GM19025 (cell line): ENCODE measurements around the gene SLCO3A1.

Source experiments
- ATAC-seq: cut with Tn5 transposase; IDR thresholded peaks from one replicate; pipeline ENCODE4 v1.9.1; 2021; ENCODE audit warnings: mild to moderate bottlenecking, low read depth, moderate library complexity; ENCODE audit not compliant: unreplicated experiment

Gene SLCO3A1

DNA sequence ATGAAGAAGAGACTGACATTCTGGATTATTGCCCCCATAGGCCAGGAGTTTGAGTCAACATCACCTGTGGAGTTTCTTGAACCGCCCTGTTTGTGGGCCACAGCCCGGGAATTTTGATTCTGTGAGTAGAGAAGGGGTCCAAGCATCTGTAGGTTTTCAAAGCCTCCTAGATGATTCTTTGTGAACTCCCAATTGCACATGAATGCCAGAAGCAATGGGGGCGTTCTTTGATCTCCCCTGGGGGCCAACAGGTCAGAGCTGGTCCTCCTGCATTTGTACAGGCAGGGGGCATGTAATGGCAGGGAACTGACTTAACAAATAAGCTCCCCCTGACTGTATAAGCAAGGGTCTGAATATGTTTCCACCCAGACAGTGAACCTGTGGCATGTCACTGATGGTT, 260.3 kb downstream of the SLCO3A1 start:
- no peak for ATAC-seq

DNA sequence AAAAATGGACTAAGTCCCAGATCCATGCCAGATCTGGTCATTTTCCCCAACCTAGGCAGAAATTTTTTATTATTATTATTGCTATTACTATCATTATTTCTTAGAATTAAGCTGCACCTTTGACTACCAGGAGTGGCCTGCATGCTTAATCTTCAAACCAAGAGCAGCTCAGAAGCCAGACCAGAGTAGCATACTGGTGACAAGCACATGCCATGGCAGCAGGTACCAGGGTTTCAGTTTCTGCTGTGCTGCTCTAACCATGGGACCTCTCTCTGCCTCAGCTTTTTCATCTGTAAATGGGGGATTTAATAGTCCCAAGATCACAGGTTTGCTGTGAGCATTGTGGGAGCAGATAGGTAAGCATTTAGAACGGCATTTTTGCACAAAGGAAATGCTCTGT, 262.3 kb downstream of the SLCO3A1 start:
- no peak for ATAC-seq

DNA sequence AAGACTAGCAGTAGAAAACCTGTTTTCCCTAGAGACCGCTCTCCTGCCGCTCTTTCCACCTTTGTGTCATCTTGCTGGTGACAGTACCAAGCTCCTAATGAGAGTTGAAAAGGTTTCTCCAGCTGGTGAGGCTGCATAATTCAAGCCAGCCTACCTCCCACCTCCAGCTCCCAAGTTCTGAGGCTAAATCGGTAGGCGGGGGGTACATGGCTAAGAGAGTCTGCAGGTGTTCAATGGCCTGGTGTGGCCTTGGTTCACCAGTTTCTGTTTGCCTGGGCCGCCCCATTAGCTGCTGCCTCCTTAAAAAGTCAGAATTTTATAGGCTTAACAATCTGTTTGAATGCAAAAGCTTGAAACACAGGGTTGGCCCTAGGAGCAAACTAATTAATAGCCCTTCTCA, 262.8 kb downstream of the SLCO3A1 start:
- no peak for ATAC-seq

DNA sequence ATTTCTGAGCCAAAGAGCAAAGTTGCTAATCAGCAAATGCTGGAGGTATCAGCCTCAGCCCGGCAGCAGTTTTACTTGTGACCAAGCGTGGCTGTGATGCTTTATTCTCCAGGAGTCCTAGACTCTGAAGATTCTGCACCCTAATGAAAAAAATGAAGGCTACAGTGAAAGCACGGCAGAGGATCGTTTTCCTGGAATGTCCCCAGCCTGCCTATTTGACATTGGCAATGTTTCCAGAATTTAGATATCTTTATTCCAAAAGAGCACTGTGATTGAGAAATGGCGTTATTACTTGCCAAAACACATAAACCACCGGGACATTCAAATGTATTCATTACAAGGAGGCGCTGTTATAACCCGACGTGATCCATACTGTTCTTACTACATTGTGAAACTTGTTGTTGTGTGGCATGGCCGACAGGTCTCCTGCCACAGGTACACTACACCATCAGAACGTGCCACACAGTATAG, 263.8 kb downstream of the SLCO3A1 start:
- no peak for ATAC-seq

DNA sequence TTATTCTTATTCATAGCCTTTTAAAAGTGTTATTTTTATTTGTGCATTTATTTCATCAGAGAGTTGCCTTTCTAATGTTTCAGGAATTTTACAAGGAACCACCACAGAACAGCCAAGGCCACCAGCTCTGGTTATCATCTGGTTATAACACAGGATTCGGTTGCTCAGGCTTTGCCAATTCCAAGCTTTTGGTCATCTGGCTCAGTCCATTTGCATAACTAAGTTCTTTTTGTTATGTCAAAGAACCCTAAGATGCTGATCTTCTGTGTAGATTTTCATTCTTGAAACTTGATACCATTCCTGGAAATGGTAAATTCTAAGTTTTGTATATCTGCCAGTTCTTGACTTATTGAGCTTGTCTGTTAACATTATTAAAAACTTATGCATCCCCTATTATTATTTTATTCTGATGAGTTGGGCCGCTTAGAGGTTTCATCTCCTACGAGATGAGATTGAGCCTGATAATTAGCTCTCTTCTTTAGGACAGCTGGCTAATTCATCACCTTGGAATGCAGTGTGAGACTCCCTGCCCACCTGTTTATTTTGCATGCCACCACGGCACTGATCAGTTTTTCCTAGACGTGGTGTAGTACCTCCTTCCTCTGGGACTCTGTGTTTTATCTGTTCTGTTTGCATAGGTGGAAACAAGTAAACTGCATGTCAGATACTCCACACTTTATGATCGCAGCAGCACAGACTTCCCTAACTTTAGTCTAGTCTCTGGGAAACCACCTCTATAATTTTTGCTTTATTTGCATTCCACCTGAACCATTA, 264.8 kb downstream of the SLCO3A1 start:
- no peak for ATAC-seq

DNA sequence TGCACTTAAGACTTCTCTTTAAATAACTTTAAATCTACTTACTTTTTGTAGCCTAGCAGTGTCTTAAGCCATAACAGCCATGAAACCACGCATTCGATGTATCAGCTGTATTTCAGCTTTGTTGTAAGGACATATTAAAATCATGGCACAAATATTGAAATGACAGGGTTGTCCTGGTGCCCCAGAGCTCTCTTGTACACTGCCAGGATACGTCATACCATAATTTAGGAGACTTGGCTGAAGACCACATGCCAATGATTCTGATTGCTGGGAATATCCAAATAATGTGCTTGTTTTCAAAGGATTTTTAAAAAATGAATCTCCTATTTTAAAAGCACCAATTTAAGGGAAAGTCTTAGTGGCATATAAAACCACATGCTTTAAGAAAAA, 265.4 kb downstream of the SLCO3A1 start:
- ATAC-seq = no peak

DNA sequence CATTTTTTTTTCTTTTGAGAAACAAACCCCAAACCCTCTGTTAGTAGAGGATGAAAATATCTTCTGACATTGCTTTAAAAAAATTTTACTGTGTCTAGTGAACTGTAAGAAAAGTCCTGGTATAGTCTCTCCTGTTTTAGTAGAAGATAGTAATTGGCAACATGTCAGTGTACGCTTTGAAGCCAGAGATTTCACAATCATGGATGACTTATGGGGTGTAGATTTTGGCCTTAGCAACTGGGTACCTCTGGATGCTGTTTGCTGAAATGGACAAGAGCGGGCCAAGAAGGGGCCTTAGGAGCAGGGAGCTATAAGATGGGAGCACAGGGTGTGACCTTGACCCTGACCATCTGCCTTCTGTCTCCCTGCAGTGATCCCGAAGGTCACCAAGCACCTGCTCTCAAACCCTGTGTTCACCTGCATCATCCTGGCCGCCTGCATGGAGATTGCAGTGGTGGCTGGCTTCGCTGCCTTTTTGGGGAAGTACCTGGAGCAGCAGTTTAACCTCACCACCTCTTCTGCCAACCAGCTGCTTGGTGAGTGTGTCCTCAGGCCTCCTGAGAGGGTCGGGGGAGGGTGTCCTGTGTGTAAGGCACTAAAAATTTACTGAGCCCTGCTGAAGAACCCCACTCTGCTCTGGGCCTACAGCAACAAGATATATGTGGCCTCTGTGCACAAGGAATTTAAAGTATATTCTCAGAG, 266.7 kb downstream of the SLCO3A1 start:
- ATAC-seq = no peak

DNA sequence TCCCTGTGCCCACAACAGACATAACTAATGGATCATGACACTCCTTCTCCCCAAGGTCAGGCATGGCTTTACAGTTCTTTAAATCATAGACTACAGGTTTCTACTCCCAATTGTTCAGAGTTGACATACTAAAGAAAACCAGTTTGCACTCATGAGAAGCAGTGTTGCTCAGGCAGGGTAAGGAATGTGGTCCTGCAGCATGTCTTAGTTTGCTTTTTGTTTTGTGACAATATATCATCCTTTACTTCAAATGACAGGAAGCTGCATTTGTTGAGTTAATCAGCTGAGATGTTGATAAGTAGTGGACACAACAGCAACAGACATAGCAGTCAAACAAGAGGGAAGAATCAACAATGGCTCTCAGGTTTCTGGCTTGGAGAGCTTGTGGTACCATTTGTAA, 267.5 kb downstream of the SLCO3A1 start:
- no peak for ATAC-seq

DNA sequence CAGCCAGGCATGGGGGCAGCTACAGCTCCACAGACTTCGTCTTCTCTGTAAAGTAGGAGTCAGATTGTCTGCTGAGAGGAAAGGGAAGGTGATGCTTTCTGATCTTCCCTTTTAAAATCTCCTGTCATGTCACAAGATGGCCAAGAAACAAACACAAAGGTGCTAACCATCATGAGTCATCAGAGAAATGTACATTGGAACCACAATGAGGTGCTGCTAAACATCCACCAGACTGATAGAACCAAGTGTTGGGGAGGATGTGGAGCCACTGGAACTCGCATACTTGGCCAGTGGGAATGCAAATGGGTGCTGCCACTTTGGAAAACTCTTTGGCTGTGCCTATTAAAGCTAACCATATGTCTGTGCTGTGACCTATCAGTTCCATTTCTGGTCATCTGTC, 268.8 kb downstream of the SLCO3A1 start:
- no peak for ATAC-seq

DNA sequence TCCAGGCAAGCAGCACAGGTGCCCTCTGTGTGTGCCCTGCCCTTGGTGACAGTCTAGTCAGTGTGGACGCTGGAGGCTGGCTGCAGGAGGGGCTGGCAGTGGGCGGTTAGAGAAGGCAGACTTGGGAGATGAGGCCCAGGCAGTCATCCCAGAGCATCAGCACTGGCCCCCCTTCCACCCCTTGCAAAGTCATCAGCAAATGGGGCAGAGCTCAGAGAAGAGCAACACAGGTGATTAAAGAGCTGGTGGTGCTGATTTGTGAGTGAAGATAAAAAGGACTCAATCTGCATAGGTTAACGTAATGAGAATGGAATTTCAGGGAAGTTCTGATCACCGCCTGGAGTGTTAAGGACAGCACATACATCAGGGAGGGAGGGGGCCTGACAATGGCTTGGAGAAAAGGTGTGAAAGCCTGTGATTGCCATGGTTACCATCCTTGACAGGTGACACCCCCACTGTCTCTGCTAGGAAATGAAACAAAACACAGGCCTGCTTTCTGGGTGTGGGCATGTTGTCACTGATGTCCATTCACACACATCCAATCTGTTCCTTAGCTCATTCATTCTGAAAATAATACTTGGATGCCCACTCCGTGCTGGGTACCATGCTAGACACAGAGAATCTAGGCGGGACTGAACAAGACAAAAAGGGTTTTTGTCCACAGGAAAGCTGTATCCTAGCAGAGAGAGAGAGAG, 270.6 kb downstream of the SLCO3A1 start:
- no peak for ATAC-seq

DNA sequence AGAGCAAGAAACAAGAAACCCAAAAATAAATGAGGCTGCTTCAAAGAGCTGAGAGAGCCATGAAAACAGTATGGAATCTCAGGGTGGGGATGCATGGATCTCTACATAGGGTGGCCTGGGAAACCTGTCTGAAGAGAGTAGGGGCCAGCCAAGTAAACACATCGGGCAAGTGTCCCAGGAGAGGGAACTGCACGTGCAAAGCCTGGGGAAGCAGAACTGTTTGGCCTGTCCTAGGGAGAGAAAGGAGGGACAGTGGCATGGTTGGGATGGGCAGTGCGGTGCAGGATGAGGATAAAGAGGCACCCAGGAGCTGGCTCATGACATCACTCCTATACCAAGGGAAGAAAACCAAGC, 271.1 kb downstream of the SLCO3A1 start:
- no peak for ATAC-seq

DNA sequence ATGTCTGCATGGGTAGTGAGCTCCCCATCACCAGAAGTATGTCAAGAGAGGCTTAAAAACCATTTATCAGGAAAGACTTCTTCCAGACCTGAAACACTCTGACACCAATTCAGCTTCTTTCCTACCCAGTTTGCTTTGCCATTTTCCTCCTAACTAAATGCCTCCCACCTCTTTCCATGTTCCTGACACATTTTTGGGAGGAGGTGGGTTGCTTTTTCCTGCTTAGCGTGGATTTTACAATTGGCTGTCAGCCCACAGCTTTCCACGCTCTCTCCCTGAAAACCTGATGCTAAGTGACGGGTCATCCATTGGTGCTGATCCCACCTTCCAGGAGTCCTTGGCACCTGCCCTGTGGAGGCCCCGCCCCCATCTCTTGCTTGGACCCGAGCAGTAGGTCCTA, 275.3 kb downstream of the SLCO3A1 start:
- no peak for ATAC-seq

DNA sequence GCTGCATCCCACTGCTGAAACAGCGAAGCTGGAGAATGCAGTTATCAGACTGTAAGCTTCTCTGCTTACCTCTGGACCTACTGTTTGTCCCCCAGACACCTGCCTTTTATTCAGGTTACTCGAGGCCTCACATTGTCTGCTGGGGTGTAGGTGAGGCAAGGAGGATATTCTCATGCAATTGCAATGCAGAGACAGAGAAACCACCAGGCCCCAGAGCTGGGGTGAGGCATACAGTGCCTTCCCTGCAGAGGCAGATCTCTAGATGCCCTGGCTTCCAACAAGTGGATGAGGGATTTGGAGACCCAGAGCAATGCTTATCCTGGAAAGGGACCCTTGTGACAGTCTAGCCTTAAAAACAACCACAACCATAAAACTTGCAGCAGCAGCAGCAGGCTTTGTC, 276.7 kb downstream of the SLCO3A1 start:
- no peak for ATAC-seq

DNA sequence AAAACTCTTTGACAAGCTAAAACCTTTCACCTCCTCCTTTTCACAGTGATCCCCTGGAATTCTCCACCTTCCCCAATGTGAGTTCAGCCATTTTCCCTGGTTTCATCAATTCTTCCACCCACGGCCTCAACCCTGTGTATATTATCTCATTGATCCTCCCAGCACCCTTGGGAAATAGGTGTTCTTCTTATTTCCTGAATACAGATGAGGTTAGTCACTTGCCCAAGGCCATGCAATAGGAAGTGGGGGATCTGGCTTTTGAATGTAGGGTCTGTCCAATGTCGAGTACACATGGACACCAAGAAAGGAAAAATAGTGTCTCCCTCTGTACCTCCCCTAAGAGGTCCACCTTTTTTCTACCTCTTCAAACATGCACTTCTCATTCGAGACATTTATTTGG, 277.4 kb downstream of the SLCO3A1 start:
- ATAC-seq = no peak

DNA sequence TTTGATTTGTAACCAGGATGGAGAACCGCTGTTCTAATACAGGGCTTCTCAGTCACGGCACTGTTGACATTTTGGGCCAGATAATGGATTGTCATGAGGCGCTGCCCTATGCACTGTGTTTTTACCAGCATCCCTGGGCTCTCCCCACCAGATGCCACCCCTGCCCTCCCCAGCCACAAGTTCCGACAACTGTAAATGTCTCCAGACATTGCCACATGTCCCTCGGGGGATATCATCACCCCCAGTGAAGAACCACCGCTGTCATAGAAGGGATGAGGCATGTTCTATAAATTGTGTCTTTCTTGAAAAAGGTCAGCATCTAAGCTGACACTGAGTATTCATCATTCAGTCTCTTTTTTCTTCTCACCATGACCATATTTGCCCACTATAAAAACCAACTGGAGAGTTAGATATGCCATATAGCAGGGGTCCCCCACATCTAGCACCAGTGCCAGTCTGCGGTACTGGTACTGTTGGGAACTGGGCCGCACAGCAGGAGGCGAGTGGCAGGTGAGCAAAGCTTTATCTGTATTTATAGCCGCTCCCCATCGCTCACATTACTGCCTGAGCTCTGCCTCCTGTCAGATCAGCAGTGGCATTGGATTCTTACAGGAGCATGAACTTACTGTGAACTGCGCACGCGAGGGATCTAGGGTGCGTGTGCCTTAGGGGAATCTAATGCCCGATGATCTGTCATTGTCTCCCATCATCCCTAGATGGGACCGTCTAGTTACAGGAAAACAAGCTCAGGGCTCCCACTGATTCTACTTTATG, 279.7 kb downstream of the SLCO3A1 start:
- no peak for ATAC-seq

DNA sequence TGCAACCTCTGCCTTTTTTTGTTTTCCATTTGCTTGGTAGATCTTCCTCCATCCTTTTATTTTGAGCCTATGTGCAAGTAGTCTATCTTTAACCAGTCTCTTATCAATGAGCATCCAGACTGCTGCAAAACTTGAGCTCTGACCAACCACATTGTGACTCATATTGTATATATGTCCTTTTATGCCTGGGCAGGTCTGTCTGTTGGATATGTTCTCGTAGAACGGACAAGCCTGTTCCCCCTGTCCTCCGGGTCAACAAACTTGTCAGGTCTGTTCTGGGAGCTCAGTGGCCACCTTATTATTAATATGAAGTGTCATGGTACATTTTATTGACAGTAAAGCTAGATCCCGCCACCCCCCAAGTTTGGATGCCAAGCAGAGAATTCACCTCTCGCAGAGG, 287.3 kb downstream of the SLCO3A1 start:
- ATAC-seq = no peak

DNA sequence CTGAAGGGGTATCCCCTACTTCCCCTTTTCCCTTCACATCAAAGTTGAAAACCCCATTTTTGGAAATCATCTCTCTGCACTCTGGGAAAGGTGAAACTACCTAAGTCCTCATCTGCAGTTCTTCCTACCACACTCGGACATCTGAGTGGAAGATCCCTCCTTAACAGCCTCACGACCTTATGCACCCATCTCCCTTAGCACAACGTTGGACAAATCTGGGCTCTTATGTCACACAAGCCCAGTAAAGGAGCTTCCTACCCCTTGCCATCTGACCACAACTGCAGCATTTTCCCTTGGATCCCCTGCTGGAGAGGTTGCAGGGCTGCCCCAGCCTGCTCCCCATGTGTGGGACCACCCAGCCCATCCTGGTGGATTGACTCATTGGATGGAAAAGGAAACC, 288.1 kb downstream of the SLCO3A1 start:
- no peak for ATAC-seq

DNA sequence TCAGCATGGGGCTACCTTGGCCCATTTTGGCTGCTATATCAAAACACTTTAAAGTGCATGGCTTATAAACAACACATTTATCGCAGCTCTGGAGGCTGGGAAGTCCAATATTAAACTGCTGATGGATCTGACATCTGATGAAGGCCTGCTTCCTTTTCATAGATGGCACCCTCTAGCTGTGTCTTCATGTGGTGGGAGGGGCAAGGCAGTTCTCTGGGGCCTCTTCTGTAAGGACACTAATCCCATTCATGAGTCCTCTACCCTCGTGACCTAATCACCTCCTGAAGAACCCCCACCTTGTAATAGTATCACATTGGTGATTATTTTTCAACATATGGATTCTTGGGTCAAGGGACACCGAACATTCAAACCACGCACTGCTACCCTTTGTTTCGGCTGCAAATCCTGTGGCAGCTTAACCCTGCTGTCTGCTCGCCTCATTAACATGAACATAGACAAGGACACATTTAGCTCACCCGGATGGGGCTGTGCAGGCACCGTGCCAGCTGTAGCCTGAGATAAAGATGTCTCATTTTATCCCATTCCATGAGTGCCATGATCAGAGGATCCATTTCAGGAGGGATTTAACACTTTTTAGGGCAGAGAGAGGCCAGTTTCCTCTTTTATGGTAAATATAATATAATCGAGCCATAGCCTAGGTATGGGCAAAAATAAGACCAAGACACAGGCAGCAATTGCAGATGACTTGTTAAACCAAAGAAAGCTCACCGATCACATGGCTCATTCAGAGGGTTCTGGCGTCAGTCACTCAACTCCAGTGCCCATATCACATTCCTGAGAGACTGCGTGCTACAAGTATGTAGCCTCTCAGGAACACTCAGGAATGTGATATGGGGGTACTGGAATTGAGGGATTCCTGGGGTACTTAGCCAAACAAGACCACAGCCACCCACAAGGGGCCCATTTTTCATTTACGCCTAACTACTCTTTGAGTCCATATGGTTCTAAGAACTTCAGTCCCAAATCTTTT, 289.0 kb downstream of the SLCO3A1 start:
- no peak for ATAC-seq

DNA sequence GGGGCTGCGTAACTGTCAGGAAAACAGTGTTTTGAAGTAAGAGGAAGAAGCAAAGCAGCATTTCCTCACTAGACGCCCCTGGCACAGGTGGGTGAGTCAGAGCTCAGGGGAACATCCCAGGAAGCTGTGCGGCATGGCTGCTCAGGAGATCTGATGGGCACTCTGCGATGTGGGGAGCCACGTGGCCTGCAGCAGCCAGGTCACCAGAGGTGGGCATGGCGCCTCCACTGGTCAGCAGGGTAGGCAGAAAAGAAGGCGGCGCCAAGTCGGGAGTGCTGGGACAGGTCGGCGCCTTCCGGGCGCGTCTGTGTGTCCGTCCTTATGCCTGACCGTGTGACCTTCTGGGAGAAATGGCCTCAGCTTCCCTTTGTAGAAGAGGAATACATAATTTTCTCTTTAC, 290.3 kb downstream of the SLCO3A1 start:
- no peak for ATAC-seq
